ENCODE data around the gene WRAP53. TPM values are rescaled to one million over a fixed set of nuclear protein-coding genes. Genes with fewer than 3 reads are reported as not detected.

WRAP53 gene
- total RNA-seq, 2 donors from 2014 or later = 6.0 to 22.6 TPM

DNA sequence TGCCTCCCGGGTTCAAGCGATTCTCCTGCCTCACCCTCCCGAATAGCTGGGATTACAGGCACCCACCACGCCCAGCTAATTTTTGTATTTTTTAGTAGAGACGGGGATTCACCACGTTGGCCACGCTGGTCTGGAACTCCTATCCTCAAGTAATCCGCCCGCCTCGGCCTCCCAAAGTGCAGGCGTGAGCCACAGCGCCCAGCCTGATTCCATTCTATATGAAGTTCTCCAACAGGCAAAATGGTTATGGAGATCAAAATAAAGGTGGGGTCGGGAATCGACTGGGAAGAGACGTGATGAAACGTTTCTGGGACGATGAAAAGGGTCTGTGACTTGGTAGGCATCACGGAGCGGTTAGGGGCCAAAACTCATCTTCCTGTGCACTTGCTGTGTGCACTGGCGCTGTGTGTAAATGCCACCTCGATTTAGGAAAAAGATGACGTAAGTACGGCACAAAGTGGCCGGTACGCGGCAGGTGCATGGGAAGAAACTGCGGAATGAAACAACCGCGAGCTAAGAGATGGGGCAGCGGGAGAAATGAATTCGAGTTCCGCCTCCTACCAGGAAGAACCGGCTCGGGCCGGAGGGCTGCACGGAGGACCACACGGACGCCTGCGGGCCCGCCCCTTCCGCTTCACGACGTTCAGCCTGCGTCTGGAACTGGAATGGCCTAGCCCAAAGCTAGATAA, 2.6 kb upstream of the WRAP53 start:
- H3K36me3 ChIP-seq = no peaks in the 10 kb centered on the region
- H3K9ac ChIP-seq (ENCODE audit: low read depth in 2 of 2, low read length in 2 of 2) = peak overlapping the region; percentile 71 to 100
- intact Hi-C loops (cut with DNase I) = loop anchor here (5.0 kb wide), 1 partner anchor 53 kb away; the partner anchor contains the start of gene SHBG
- peak overlapping the region; percentile 76 for H3K4me3 ChIP-seq
- H3K9me3 ChIP-seq = no peaks in the 10 kb centered on the region
- peak; percentile 96 for DNase-seq
- no peaks in the 10 kb centered on the region for H3K27me3 ChIP-seq
- no peak for TF ChIP-seq CTCF (IDR thresholded peaks at IDR 0.05)
- H3K4me1 ChIP-seq = peaks cover 11% of the 10 kb centered on the region
- H3K27ac ChIP-seq = peak overlapping the region; percentile 97

DNA sequence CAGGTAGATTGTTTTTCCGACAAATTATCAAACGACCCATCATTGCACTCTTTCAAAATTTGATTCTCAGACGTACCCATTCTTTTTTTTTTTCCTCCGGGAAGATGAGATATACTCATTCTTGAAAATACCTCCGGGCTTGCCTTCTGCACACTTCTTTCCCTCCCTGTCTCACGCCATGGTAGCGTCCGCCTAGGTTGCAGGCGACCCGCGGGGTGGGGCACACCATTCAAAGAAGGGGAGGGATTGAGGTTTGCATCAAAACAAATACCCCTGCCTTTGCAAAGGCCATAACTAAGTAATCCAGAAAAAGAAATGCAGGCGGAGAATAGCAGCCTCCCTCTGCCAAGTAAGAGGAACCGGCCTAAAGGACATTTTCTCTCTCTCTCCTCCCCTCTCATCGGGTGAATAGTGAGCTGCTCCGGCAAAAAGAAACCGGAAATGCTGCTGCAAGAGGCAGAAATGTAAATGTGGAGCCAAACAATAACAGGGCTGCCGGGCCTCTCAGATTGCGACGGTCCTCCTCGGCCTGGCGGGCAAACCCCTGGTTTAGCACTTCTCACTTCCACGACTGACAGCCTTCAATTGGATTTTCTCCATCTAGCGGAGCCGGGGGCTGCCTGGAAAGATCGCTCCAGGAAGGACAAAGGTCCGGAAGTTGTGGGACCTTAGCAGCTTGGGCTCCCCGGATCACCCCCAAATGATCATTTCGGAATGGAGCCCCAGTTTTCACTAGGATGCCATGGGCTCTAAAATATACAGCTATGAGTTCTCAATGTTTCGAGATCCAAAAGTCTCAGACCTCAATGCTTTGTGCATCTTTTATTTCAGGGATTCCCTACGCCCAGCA, 1.8 kb upstream of the WRAP53 start:
- peaks cover 11% of the 10 kb centered on the region for H3K4me1 ChIP-seq
- H3K27ac ChIP-seq = peak overlapping the region; percentile 97
- H3K9ac ChIP-seq (ENCODE audit: low read depth in 2 of 2, low read length in 2 of 2) = peak overlapping the region; percentile 80 to 100
- intact Hi-C loops (cut with DNase I) = loop anchor here (5.0 kb wide), 1 partner anchor 54 kb away; the partner anchor contains the start of gene SHBG
- no peaks in the 10 kb centered on the region for H3K27me3 ChIP-seq
- no peaks in the 10 kb centered on the region for H3K36me3 ChIP-seq
- no peak for TF ChIP-seq CTCF (IDR thresholded peaks at IDR 0.05)
- H3K4me3 ChIP-seq = peak overlapping the region; percentile 76
- peak; percentile 85 for DNase-seq
- H3K9me3 ChIP-seq = no peaks in the 10 kb centered on the region

DNA sequence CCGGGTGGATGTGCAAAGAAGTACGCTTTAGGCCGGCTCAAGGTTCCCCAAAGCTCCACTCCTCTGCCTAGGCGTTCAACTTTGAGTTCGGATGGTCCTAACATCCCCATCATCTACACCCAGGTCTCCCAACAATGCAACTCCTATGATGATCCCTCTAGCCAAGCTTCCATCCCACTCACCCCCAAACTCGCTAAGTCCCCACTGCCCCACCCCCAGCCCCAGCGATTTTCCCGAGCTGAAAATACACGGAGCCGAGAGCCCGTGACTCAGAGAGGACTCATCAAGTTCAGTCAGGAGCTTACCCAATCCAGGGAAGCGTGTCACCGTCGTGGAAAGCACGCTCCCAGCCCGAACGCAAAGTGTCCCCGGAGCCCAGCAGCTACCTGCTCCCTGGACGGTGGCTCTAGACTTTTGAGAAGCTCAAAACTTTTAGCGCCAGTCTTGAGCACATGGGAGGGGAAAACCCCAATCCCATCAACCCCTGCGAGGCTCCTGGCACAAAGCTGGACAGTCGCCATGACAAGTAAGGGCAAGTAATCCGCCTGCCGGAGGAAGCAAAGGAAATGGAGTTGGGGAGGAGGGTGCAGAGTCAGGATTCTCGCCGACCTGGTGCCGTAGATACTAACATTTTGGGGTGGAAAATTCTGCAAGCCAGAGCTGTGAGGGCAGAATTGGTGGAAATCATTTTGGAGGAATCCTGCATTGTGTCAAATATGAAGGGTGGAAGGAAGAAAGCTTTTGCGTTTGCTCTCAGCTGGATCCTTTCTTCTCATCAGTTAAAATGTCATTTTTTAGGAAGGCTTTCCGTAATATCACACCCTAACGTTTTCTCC, 987 bp upstream of the WRAP53 start, which contains the start of gene TP53:
TP53 (minus strand) TSS at position 419 of the 836 bp plus-strand sequence. CDS start 10,896 bp downstream, outside the sequence.
- intact Hi-C loops (cut with DNase I) = loop anchor here (5.0 kb wide), 1 partner anchor 55 kb away; the partner anchor contains the start of gene SHBG
- peak; percentile 95 for DNase-seq

GRCh38 chr17:7688808-7689316, 585 bp downstream of the WRAP53 start:
- Histone ChIP-seq H3K9me3 (no peaks in the 10 kb centered on the region), H3K9ac (ENCODE audit: low read depth in 2 of 2, low read length in 2 of 2) (peak overlapping the region; percentile 82 to 100), H3K4me1 (peaks cover 11% of the 10 kb centered on the region), H3K27me3 (no peaks in the 10 kb centered on the region), H3K4me3 (peak overlapping the region; percentile 76), H3K36me3 (no peaks in the 10 kb centered on the region), H3K27ac (peak overlapping the region; percentile 97)
- DNase-seq = no peak
- no peak for TF ChIP-seq CTCF (IDR thresholded peaks at IDR 0.05)
- intact Hi-C loops (cut with DNase I) = loop anchor here (5.0 kb wide), 1 partner anchor 57 kb away; the partner anchor contains the start of gene SHBG

More for the DNA sequence above, 987 bp upstream of the WRAP53 start, which contains the start of gene TP53:
- no peaks in the 10 kb centered on the region for H3K36me3 ChIP-seq
- peaks cover 11% of the 10 kb centered on the region for H3K4me1 ChIP-seq
- TF ChIP-seq CTCF (IDR thresholded peaks at IDR 0.05) = no peak
- H3K27me3 ChIP-seq = no peaks in the 10 kb centered on the region
- peak within 1 kb of the TSS; percentile 82 to 100 for H3K9ac ChIP-seq (ENCODE audit: low read depth in 2 of 2, low read length in 2 of 2)
- H3K27ac ChIP-seq = peak within 1 kb of the TSS; percentile 97
- H3K4me3 ChIP-seq = peak within 1 kb of the TSS; percentile 76
- no peaks in the 10 kb centered on the region for H3K9me3 ChIP-seq

All from colonic mucosa (tissue), 4 donors.